Measurements from ENCODE around the gene ATP8B1. TPM values are rescaled to one million over a fixed set of nuclear protein-coding genes. Genes with fewer than 3 reads are reported as not detected.
A peak's percentile ranks its signal among the peaks of the same experiment; 100 is the strongest.

Gene ATP8B1
- total and polyA plus RNA-seq, 4 donors = 3.9 to 22.0 (median 5.7) TPM

DNA sequence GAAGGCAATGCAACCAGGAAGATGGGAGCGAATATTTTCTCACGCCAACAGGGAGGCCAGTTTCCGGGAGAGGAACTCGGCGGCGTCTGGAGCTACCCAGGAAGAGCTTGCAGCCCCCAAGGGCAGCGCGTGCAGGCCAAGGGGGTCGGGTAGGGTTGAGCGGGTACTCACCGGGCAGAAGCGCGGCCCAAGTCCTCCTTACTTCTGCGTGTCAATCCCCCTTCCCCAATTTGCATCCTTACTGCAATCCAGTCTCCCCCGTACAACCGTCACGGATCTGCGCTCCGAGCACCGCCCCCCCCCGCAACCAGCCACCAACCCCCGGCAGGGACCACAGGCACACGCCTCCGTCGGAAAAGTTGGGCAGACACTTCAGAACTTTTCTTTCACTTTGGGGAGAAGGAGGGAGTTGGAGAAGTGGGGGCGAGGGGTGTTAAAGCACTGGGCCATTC is 1.3 kb downstream of the ATP8B1 start:
- no peaks in the 10 kb centered on the region for H3K27me3 ChIP-seq (ENCODE audit: control insufficient read depth in 4 of 4, insufficient read depth in 4 of 4, low read length in 3 of 4)
- peak overlapping the region; percentile 92 to 98 for H3K27ac ChIP-seq (ENCODE audit: low read depth in 1 of 2, low read length in 2 of 2)
- WGBS = 33% methylated on average over 26 of the region's 26 CpGs
- H3K4me3 ChIP-seq (ENCODE audit: low read depth in 1 of 3, low read length in 3 of 3) = peak overlapping the region; percentile 79 to 89 (median 83)
- no peaks in the 10 kb centered on the region for H3K9me3 ChIP-seq (ENCODE audit: control insufficient read depth in 4 of 4, low read length in 3 of 4)
- H3K9ac ChIP-seq (ENCODE audit: low read depth in 1 of 2, low read length in 2 of 2) = peak overlapping the region in 1 of 2 donors; percentile 79
- no peaks in the 10 kb centered on the region for H3K36me3 ChIP-seq (ENCODE audit: control insufficient read depth in 4 of 4, insufficient read depth in 3 of 4, low read depth in 1 of 4, low read length in 3 of 4)
- DNase-seq (ENCODE audit: low spot score) = no peak
- TF ChIP-seq, protein P1, sequence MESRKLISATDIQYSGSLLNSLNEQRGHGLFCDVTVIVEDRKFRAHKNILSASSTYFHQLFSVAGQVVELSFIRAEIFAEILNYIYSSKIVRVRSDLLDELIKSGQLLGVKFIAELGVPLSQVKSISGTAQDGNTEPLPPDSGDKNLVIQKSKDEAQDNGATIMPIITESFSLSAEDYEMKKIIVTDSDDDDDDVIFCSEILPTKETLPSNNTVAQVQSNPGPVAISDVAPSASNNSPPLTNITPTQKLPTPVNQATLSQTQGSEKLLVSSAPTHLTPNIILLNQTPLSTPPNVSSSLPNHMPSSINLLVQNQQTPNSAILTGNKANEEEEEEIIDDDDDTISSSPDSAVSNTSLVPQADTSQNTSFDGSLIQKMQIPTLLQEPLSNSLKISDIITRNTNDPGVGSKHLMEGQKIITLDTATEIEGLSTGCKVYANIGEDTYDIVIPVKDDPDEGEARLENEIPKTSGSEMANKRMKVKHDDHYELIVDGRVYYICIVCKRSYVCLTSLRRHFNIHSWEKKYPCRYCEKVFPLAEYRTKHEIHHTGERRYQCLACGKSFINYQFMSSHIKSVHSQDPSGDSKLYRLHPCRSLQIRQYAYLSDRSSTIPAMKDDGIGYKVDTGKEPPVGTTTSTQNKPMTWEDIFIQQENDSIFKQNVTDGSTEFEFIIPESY (IDR thresholded peaks at IDR 0.05) = no peak
- TF ChIP-seq, protein P2, sequence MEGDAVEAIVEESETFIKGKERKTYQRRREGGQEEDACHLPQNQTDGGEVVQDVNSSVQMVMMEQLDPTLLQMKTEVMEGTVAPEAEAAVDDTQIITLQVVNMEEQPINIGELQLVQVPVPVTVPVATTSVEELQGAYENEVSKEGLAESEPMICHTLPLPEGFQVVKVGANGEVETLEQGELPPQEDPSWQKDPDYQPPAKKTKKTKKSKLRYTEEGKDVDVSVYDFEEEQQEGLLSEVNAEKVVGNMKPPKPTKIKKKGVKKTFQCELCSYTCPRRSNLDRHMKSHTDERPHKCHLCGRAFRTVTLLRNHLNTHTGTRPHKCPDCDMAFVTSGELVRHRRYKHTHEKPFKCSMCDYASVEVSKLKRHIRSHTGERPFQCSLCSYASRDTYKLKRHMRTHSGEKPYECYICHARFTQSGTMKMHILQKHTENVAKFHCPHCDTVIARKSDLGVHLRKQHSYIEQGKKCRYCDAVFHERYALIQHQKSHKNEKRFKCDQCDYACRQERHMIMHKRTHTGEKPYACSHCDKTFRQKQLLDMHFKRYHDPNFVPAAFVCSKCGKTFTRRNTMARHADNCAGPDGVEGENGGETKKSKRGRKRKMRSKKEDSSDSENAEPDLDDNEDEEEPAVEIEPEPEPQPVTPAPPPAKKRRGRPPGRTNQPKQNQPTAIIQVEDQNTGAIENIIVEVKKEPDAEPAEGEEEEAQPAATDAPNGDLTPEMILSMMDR (IDR thresholded peaks at IDR 0.05; ENCODE audit: low read depth, low read length, missing input control) = no peak
- TF ChIP-seq NR2F2 (IDR thresholded peaks at IDR 0.05) (no peak), GABPA (IDR thresholded peaks at IDR 0.05 in 1 of 2, conservative IDR thresholded peaks at IDR 0.05 in 1 of 2) (no peak), EGR1 (IDR thresholded peaks at IDR 0.05; ENCODE audit: low read depth in 2 of 2) (no peak), JUND (IDR thresholded peaks at IDR 0.05) (no peak), HNF4G (IDR thresholded peaks at IDR 0.05) (no peak), RAD21 (IDR thresholded peaks at IDR 0.05) (no peak), RXRA (IDR thresholded peaks at IDR 0.05) (no peak), HNF4A (conservative IDR thresholded peaks at IDR 0.05) (no peak), YY1 (IDR thresholded peaks at IDR 0.05) (no peak), FOXA1 (IDR thresholded peaks at IDR 0.05) (no peak), SP1 (IDR thresholded peaks at IDR 0.05) (no peak), TAF1 (conservative IDR thresholded peaks at IDR 0.05) (no peak), FOXA2 (IDR thresholded peaks at IDR 0.05) (no peak)
- TF ChIP-seq, protein P3, sequence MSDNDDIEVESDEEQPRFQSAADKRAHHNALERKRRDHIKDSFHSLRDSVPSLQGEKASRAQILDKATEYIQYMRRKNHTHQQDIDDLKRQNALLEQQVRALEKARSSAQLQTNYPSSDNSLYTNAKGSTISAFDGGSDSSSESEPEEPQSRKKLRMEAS (IDR thresholded peaks at IDR 0.05) = no peak
- TF ChIP-seq, protein P4, sequence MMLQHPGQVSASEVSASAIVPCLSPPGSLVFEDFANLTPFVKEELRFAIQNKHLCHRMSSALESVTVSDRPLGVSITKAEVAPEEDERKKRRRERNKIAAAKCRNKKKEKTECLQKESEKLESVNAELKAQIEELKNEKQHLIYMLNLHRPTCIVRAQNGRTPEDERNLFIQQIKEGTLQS (IDR thresholded peaks at IDR 0.05) = no peak
- TF ChIP-seq, protein P5, sequence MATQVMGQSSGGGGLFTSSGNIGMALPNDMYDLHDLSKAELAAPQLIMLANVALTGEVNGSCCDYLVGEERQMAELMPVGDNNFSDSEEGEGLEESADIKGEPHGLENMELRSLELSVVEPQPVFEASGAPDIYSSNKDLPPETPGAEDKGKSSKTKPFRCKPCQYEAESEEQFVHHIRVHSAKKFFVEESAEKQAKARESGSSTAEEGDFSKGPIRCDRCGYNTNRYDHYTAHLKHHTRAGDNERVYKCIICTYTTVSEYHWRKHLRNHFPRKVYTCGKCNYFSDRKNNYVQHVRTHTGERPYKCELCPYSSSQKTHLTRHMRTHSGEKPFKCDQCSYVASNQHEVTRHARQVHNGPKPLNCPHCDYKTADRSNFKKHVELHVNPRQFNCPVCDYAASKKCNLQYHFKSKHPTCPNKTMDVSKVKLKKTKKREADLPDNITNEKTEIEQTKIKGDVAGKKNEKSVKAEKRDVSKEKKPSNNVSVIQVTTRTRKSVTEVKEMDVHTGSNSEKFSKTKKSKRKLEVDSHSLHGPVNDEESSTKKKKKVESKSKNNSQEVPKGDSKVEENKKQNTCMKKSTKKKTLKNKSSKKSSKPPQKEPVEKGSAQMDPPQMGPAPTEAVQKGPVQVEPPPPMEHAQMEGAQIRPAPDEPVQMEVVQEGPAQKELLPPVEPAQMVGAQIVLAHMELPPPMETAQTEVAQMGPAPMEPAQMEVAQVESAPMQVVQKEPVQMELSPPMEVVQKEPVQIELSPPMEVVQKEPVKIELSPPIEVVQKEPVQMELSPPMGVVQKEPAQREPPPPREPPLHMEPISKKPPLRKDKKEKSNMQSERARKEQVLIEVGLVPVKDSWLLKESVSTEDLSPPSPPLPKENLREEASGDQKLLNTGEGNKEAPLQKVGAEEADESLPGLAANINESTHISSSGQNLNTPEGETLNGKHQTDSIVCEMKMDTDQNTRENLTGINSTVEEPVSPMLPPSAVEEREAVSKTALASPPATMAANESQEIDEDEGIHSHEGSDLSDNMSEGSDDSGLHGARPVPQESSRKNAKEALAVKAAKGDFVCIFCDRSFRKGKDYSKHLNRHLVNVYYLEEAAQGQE (IDR thresholded peaks at IDR 0.05) = no peak
- H3K4me1 ChIP-seq (ENCODE audit: control insufficient read depth in 4 of 4, insufficient read depth in 4 of 4, low read length in 3 of 4) = peaks cover 13 to 29% (median 21%) of the 10 kb centered on the region in 4 donors

Data from liver (tissue), 9 donors.